SK-N-MC (cell line): ENCODE measurements around the gene NGEF.

Experiments used
- EZH2 ChIP-seq: fragments of 200-600 bp; sonication (generic); IDR thresholded peaks from one replicate; pipeline ENCODE4 v1.6.1; 2017; ENCODE audit warnings: antibody characterized with exemption
- POLR2AphosphoS5 ChIP-seq: IDR thresholded peaks from 2 replicates; pipeline ENCODE4 v1.6.1; 2012; ENCODE audit warnings: mild to moderate bottlenecking, low read depth, low read length, borderline replicate concordance

GRCh38 chr2:232870766-232871371, 142.2 kb downstream of the NGEF start:
- TF ChIP-seq POLR2AphosphoS5 (no peak), EZH2 (no peak)
